ENCODE measurements around the gene VAMP1. TPM values are rescaled to one million over a fixed set of nuclear protein-coding genes. Genes with fewer than 3 reads are reported as not detected.

Gene VAMP1
- total and polyA plus RNA-seq, 10 of the 15 experiments (the other 5 are each of a cell fraction or from before 2014, with no cell fraction given), result 4.8 to 123 (median 27.5) TPM

DNA sequence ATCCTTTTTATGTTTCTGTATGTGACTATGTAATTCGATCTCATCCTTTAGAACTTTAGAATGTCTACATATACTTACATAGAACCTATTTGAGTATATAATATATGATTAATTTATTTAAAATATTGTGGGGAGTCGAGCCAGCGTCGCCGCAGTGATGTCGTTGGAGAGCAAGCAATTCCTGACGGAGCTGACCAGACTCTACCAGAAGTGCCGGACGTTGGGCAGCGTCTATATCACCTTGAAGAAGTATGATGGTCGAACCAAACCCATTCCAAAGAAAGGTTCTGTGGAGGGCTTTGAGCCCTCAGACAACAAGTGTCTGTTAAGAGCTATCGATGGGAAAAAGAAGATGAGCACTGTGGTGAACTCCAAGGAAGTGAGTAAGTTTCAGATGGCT is 32.1 kb downstream of the VAMP1 start:
- ChIA-PET RAD21 (ENCODE audit: unreplicated experiment) (interaction anchor here (1.1 to 17.1 kb wide), 4 partner anchors 10 to 99 kb away, joined by 6 to 319 read pairs (median 6); no protein-coding TSS in a partner anchor), CTCF (interaction anchor here (0.9 to 2.7 kb wide), 4 partner anchors 14 to 112 kb away, joined by 4 to 19 read pairs (median 4); partner anchors contain the start of gene VAMP1), SMC1A (ENCODE audit: uncharacterized antibody, unreplicated experiment) (interaction anchor here (0.7 to 9.8 kb wide), 9 partner anchors 8 to 133 kb away, joined by 3 to 147 read pairs (median 5); partner anchors contain the start of gene TAPBPL), POLR2A (interaction anchor here (0.7 to 17.5 kb wide), 5 partner anchors 13 to 170 kb away, joined by 3 to 384 read pairs (median 3); partner anchors contain the start of genes TAPBPL and VAMP1)
- no peaks in the 10 kb centered on the region for H4K20me1 ChIP-seq (ENCODE audit: control insufficient read depth, insufficient read depth)
- peaks cover 15% of the 10 kb centered on the region for H3K79me2 ChIP-seq (ENCODE audit: control insufficient read depth, insufficient read depth, low read length)
- 0 out of 2 replicates have a peak, but pooled peaks have one; percentile 22 for TF ChIP-seq RUNX3 (IDR thresholded peaks at IDR 0.05; ENCODE audit: low read length)
- TF ChIP-seq, protein P1, sequence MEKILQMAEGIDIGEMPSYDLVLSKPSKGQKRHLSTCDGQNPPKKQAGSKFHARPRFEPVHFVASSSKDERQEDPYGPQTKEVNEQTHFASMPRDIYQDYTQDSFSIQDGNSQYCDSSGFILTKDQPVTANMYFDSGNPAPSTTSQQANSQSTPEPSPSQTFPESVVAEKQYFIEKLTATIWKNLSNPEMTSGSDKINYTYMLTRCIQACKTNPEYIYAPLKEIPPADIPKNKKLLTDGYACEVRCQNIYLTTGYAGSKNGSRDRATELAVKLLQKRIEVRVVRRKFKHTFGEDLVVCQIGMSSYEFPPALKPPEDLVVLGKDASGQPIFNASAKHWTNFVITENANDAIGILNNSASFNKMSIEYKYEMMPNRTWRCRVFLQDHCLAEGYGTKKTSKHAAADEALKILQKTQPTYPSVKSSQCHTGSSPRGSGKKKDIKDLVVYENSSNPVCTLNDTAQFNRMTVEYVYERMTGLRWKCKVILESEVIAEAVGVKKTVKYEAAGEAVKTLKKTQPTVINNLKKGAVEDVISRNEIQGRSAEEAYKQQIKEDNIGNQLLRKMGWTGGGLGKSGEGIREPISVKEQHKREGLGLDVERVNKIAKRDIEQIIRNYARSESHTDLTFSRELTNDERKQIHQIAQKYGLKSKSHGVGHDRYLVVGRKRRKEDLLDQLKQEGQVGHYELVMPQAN (conservative IDR thresholded peaks at IDR 0.05), result no peak
- H3K4me1 ChIP-seq (ENCODE audit: control insufficient read depth, insufficient read depth, low read length), result peaks cover 42% of the 10 kb centered on the region
- no peak overlapping the region for H3K4me2 ChIP-seq (ENCODE audit: control insufficient read depth, insufficient read depth)
- H2AFZ ChIP-seq (ENCODE audit: control insufficient read depth, low read depth, low read length), result no peak overlapping the region
- H3K27me3 ChIP-seq (replicated peaks in 1 of 2; ENCODE audit: control insufficient read depth in 2 of 2, insufficient read depth in 2 of 2, low read length in 1 of 2), result no peaks in the 10 kb centered on the region
- H3K9ac ChIP-seq (ENCODE audit: control insufficient read depth, insufficient read depth, low read length), result no peak overlapping the region
- FAIRE-seq (no peak), DNase-seq (ENCODE audit: low read depth, low spot score) (no peak), ATAC-seq (no peak)
- no peak overlapping the region for H3K27ac ChIP-seq (ENCODE audit: control insufficient read depth, insufficient read depth)
- H3K36me3 ChIP-seq (ENCODE audit: control insufficient read depth in 2 of 2, insufficient read depth in 2 of 2, low read length in 1 of 2), result no peaks in the 10 kb centered on the region
- in situ Hi-C loops (cut with MboI) (no loop called here), intact Hi-C loops (cut with micrococcal nuclease; ENCODE audit: unreplicated experiment) (no loop called here)
- over 99% methylated on average over 12 of the region's 12 CpGs for WGBS (ENCODE audit: insufficient coverage, insufficient replicate concordance, low lambda C conversion rate, missing lambda C conversion rate)
- no peaks in the 10 kb centered on the region for H3K9me3 ChIP-seq (replicated peaks; ENCODE audit: control insufficient read depth, insufficient read depth, low read length)
- H3K4me3 ChIP-seq, result no peak overlapping the region
- BruUV-seq (replicated peaks), result no TSS peak

DNA sequence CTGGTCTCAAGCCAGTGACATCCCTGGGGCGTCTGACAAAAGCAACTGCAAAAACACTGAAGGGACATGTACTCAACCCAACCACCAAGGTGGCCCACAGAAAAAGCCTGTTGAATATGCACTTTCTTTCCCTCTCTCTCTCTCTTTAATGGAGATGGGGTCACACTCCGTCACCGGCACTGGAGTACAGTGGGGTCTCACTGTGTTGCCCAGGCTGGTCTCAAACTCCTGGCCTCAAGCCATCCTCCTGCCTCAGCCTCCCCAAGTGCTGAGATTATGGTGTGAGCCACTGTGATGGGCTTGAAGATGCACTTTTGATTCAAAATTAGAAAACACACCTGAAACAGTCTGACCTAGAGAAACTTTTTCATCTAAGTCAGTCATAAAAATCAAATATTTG is 32.9 kb downstream of the VAMP1 start:
- Histone ChIP-seq H3K9ac (ENCODE audit: control insufficient read depth, insufficient read depth, low read length) (no peak overlapping the region), H3K4me2 (ENCODE audit: control insufficient read depth, insufficient read depth) (no peak overlapping the region), H4K20me1 (ENCODE audit: control insufficient read depth, insufficient read depth) (no peaks in the 10 kb centered on the region), H3K4me1 (ENCODE audit: control insufficient read depth, insufficient read depth, low read length) (peaks cover 42% of the 10 kb centered on the region), H3K79me2 (ENCODE audit: control insufficient read depth, insufficient read depth, low read length) (peaks cover 7% of the 10 kb centered on the region), H3K36me3 (ENCODE audit: control insufficient read depth in 2 of 2, insufficient read depth in 2 of 2, low read length in 1 of 2) (no peaks in the 10 kb centered on the region), H3K27me3 (replicated peaks in 1 of 2; ENCODE audit: control insufficient read depth in 2 of 2, insufficient read depth in 2 of 2, low read length in 1 of 2) (no peaks in the 10 kb centered on the region), H3K4me3 (no peak overlapping the region), H3K27ac (ENCODE audit: control insufficient read depth, insufficient read depth) (no peak overlapping the region), H2AFZ (ENCODE audit: control insufficient read depth, low read depth, low read length) (no peak overlapping the region), H3K9me3 (replicated peaks; ENCODE audit: control insufficient read depth, insufficient read depth, low read length) (no peaks in the 10 kb centered on the region)
- RAD21 ChIA-PET (ENCODE audit: unreplicated experiment), result interaction anchor here (17.1 kb wide), 1 partner anchor 25 kb away, joined by 319 read pairs; no protein-coding TSS in a partner anchor
- FAIRE-seq, result no peak
- SMC1A ChIA-PET (ENCODE audit: uncharacterized antibody, unreplicated experiment), result interaction anchor here (1.3 to 1.8 kb wide), 3 partner anchors 9 to 24 kb away, joined by 5 to 7 read pairs (median 5); partner anchors contain the start of gene TAPBPL
- intact Hi-C loops (cut with micrococcal nuclease; ENCODE audit: unreplicated experiment) (no loop called here), in situ Hi-C loops (cut with MboI) (no loop called here)
- no peak for DNase-seq (ENCODE audit: low read depth, low spot score)
- CTCF ChIA-PET, result interaction anchor here (1.2 kb wide), 1 partner anchor 34 kb away, joined by 4 read pairs; the partner anchor contains the start of gene VAMP1
- POLR2A ChIA-PET, result interaction anchor here (17.5 kb wide), 1 partner anchor 24 kb away, joined by 384 read pairs; no protein-coding TSS in a partner anchor
- ATAC-seq, result no peak
- WGBS (ENCODE audit: insufficient coverage, insufficient replicate concordance, low lambda C conversion rate, missing lambda C conversion rate), result 94% methylated on average over 3 of the region's 3 CpGs
- BruUV-seq (replicated peaks), result no TSS peak
- TF ChIP-seq FOXK2 (IDR thresholded peaks at IDR 0.05) (no peak), ZBED1 (IDR thresholded peaks at IDR 0.05; ENCODE audit: borderline replicate concordance) (no peak), NRF1 (conservative IDR thresholded peaks at IDR 0.05; ENCODE audit: low read depth, low read length) (no peak), RAD21 (IDR thresholded peaks at IDR 0.05; ENCODE audit: insufficient read depth, low read depth, low read length) (no peak), POLR2AphosphoS5 (IDR thresholded peaks at IDR 0.05; ENCODE audit: low read length) (no peak), JUNB (IDR thresholded peaks at IDR 0.05) (no peak)
- TF ChIP-seq, protein P2, sequence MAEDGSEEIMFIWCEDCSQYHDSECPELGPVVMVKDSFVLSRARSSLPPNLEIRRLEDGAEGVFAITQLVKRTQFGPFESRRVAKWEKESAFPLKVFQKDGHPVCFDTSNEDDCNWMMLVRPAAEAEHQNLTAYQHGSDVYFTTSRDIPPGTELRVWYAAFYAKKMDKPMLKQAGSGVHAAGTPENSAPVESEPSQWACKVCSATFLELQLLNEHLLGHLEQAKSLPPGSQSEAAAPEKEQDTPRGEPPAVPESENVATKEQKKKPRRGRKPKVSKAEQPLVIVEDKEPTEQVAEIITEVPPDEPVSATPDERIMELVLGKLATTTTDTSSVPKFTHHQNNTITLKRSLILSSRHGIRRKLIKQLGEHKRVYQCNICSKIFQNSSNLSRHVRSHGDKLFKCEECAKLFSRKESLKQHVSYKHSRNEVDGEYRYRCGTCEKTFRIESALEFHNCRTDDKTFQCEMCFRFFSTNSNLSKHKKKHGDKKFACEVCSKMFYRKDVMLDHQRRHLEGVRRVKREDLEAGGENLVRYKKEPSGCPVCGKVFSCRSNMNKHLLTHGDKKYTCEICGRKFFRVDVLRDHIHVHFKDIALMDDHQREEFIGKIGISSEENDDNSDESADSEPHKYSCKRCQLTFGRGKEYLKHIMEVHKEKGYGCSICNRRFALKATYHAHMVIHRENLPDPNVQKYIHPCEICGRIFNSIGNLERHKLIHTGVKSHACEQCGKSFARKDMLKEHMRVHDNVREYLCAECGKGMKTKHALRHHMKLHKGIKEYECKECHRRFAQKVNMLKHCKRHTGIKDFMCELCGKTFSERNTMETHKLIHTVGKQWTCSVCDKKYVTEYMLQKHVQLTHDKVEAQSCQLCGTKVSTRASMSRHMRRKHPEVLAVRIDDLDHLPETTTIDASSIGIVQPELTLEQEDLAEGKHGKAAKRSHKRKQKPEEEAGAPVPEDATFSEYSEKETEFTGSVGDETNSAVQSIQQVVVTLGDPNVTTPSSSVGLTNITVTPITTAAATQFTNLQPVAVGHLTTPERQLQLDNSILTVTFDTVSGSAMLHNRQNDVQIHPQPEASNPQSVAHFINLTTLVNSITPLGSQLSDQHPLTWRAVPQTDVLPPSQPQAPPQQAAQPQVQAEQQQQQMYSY (CRISPR knock-in tag; IDR thresholded peaks at IDR 0.05), result no peak
- TF ChIP-seq, protein P3, sequence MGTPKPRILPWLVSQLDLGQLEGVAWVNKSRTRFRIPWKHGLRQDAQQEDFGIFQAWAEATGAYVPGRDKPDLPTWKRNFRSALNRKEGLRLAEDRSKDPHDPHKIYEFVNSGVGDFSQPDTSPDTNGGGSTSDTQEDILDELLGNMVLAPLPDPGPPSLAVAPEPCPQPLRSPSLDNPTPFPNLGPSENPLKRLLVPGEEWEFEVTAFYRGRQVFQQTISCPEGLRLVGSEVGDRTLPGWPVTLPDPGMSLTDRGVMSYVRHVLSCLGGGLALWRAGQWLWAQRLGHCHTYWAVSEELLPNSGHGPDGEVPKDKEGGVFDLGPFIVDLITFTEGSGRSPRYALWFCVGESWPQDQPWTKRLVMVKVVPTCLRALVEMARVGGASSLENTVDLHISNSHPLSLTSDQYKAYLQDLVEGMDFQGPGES (IDR thresholded peaks at IDR 0.05), result no peak
